NCI-H345 treated with DMSO at 0.1 percent for 48 hours (cell line): ENCODE results near the gene ADCY2.

Source experiments
- DNase-seq: peaks from one replicate; lab custom pipeline; 2025; ENCODE audit not compliant: unreplicated experiment; lab: John Stamatoyannopoulos, UW

The ADCY2 gene

DNA sequence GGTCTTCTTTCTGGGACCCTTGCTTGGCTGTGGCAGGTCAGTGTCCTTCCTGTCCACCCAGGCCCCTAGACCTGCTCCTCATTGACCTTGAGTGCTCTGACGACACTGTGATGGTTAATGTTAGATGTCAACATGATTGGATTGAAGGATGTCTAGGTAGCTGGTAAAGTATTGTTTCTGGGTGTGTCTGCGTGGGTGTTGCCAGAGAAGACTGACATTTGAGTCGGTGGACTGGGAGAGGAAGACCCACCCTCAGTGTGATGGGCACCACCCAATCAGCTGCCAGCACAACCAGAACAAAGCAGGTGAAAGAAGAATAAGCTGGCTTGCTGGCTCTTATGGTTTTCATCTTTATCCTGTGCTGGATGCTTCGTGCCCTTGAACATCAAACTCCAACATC, 380.5 kb downstream of the ADCY2 start:
- DNase-seq: no peak

DNA sequence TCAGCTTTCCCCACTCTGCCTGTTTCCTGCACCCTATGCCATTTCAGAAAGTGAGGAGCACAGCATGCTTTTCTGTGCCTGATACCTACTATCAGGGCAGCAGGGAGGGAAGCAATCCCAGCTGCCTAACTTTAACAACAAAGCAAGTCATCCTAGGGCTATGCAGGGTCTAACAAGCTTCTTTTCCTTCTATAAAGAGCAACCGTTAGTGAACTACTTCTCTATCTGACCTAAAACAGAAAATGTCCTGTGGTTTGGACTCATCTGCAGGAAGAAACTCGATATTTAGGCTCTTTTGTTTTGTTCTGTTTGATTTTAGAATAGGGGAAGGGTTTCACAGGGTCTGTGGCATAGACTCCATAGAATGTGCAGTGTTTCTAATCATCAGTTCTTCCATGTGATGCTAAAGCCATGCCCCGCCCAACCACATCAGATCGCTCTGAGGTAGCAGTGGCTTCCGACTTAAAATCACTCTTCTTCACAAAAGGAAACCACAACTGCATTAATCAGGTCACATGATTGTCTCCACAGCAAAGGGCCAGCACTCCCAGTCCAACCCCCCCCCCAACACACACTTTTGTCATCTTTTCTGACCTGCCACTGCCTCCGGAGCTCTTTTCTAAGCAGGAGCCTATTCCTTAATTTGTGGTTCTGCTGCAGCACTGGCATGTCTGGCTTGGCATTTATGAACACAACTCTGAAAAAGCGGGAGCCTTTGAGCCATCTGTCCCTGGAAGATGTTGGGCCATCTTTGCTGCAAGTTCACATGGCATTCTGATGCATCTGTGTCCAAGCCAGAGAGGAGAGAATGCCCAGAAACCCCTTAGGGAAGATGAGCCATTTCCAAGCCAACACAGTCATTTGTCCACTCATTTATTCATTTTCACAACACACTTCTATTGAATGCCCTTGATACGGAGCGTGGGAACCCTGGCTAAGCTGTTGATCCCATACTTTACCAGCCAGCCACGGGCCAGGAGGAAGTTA, 383.4 kb downstream of the ADCY2 start:
- no peak for DNase-seq

DNA sequence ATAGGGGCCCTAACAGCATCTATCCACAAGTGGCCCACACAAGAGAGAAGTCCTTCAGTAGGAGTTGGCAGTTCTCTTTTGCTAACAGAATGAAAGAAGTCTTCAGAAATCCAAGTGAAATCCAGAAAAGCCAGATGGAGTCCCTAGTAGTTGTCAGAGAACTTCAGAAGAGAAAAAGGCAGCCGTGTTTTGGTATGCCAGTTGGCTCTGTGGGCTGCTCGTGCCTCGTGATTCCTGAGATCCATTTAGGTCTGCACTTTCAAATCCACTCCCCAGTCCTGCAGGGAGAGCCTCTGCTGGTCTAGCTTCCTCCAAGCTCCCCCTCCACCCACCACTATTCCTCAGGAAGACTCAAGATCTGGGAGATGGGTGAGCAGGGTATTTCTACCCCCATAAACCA, 386.0 kb downstream of the ADCY2 start:
- DNase-seq: no peak

DNA sequence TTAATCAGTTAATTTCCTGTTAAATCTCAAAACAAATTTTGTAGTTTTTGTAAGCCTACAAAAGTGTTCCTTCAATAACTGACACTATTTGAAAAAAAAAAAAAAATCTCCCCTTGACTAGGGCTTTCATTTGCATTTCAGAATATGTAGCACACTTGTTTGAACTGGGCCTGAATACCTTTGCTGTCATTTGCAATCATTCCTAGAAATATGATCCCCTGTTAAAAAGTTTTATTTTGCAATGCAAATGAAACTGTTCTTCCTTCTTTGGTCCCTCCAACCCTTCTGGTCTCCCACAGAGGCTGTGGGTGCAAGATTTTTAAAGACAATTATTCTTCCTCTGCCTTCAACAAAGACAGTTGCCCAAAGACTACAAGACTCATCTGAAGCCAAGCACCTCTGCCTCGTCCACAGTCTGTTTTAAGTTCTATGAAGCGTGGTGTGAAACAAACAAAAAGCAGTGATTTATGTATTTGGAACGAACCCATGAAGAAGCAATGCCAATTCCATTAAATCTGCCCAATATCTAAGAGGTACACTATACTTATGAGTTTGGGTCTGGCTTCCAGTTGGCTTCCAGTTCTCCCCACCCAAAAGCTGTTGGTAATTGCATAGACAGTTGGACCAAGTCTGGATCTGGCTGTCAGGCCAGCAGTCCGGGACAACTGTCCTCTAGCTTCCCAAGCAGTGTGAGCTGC, 388.9 kb downstream of the ADCY2 start:
- no peak for DNase-seq

DNA sequence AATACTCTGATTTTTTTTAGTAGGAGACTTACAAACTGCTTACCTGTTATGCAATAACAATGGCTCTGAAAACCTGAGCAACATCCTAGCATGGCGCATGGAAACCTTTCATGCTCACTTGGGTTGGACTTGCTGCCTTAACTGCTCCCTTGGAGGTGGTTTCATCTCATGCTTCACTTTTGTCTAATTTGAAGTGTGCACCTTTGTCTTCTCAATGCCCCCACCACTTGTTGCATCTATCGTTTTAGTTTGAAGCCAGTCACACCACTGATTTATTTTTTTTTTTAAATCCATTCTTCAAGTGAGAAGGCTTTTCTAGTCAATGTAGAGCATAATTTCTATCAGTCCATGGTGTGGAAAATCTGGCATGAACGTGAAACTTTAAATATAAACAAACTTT, 391.8 kb downstream of the ADCY2 start:
- no peak for DNase-seq

DNA sequence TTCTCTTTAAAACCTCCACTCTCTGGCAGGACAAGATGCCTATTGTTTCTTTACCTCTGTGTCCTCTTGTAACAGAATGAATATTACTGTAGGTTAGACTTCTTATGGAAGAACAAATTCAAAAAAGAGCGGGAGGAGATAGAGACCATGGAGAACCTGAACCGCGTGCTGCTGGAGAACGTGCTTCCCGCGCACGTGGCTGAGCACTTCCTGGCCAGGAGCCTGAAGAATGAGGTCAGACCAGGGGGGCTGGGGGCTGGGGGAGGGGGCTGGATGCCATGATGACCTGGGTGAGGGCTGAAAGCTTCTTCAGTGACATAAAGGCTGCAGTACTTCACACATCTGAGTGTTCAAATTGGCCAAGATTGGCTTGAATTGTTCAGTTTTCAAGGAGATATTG, 393.6 kb downstream of the ADCY2 start:
- no peak for DNase-seq

DNA sequence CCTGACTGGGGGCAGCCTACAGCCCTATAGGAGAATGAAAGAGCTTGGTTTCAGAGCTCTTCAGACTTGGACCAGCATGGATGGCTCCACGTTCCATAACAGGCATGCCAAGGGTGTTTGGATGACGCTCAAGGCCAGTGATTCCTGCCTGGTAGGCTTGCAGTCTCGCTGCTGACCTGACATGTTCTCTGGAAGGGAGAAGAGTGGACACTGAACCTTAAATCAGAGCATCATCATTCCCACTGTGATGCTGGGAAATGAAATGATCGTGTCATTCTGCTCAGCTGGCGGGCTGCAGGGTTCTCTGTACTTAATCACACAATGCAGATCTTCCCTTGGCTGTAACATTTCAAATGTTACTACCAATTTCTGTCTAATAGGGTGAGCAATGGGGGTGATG, 398.0 kb downstream of the ADCY2 start:
- no peak for DNase-seq

DNA sequence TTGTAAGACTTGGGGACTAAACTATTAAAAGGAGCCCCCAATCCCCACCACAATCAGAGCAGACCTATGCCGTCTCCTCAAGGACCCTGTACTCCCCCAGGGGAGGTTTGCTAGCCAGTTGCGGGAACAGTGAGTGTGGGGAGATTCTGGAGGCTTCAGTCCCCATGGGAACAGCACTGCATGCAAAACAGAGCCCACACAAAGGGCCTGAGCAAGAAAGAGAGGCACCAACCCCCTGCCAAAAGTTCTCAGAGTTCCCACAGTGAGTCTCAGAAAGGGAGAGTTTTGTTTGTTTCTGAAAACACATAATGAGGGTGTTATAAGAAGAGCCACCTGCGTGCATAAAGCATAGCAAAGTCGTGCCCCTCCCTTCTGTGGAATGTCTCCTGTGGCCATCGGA, 398.4 kb downstream of the ADCY2 start:
- DNase-seq: no peak

DNA sequence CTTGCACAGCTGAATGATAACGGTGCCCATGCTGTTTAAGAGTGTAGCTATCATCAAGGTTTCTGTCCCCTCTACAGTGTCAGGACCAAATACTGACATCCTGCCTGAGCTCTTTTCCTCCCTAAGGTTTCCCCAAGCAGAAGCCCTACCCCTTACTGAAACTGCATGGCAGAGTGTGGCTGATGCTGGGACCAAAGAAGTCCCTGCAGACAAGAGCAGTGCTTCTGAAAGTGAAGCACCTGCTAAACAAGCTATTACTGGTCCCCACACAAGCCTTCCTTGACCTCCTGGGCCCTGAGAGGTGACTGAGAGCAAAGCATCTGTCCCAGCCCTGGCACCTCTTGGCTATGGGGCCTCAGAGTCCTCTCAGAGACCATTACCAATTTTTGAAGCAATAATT, 398.9 kb downstream of the ADCY2 start:
- no peak for DNase-seq

DNA sequence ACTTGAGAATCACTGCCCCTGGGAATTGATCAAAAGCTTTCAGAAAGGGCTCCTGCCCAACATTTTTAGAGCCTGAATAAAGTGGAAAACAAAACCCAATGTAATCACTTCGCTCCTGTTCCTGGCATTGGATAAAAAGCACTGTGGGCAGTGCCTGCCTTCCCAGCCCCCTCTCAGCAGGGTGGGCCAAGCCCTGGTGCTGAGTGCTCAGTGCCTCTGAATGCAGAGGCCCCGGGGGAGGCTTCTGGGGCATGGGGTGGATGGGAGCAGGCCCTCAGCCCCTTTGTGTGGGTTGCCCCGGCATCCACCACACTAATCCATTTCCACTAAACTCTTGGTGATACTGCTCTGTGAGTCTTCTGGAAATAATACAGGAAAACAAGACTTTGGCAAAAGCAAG, 399.4 kb downstream of the ADCY2 start:
- DNase-seq: no peak

DNA sequence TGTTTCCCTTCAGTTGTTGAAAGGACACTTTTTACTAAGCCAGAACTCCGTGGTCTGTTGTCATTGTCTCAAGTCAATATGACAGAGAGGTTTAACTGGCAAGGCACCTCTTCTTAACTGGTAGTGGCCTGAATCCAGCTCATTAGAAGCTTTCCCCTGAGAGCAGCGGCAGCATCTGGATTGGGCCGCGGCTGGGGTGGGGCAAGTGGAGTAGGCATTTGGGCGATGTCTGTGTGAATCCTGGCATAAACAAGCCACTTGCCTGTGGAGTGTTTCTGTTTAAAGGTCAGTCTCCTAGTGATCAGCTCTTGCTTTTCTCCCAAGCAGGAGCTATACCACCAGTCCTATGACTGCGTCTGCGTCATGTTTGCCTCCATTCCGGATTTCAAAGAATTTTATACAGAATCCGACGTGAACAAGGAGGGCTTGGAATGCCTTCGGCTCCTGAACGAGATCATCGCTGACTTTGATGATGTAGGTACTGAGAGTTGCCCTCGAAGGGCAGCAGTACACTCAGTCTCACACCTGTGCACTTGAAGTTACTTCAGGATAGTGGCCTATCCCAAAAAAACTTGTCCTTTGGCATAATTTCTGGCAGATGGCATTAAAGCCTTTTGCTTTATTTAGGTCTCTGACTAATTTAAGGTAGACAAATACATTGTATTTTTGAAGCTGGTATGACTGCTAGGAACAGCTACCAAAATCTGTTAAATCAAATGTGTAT, 406.1 kb downstream of the ADCY2 start:
- DNase-seq: no peak

DNA sequence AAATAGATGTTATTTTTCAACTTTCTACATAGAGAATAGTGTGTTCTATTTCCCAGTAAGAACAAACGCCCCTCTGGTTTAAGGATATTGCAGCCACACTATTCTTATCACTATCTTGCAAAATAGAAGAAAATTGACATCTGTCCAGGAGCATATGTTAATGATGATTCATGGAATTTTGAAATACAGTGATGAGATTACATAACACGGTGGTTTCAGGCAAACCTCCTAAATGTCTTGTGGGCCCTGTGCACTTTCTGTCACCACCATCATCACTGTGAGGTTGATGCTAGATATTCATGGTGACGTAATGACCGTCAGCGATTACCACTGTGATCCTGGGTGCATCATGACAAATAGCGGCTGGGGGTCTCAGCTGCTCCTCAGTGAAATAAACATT, 406.9 kb downstream of the ADCY2 start:
- no peak for DNase-seq

DNA sequence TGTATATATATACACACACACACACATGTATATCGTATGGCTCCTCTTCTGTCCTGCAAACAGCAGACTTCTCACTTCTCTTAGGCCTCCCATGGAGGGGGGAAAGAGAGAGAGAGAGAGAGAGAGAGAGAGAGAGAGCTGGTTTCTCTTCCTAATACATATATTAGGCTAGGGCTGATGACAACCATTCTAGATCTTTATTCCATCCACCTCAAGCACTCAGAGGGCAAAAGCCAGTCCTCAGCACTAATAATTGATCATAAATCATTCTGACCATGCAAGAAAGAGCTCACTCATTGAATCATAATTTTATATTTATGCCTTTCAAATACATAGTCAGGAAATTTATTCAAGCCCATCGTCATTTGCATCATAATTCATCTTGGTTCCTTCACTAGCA, 408.0 kb downstream of the ADCY2 start:
- DNase-seq: no peak

DNA sequence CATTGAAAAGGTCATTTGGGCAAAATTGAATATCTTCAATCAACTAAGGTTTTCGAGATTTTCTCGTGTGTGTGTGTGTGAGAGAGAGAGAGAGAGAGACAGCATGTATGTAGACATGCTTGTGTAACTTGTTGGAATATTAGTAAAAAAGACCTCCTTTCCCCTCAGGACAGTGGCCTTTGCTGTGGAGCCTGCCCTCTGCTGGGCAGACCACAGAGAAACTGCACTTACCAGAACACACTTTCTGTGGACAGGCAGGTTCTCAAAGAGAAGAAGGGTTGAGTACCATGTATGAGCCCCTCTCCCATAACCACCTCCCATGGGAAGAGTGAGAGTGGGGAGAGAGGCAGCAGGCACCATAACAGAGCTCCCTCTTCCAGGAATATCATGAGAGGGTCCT, 409.4 kb downstream of the ADCY2 start:
- no peak for DNase-seq

DNA sequence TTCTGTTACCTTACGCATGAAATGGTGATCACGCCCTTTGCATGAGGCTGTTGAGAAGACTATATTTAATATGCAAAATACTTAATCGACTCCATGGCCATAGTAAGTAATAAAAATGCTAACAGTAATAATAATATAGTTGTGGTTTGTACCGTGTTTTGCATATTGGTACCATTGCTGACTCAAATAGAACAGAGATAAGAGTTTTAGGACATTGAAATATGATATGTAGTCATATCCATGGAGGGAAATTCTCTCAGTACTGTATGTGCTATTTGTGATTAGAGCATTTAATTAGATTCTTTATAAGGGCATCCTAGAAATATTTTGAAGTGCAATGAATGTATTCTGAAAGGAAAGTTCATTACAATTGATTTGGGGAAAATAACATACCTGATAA, 413.1 kb downstream of the ADCY2 start:
- no peak for DNase-seq

DNA sequence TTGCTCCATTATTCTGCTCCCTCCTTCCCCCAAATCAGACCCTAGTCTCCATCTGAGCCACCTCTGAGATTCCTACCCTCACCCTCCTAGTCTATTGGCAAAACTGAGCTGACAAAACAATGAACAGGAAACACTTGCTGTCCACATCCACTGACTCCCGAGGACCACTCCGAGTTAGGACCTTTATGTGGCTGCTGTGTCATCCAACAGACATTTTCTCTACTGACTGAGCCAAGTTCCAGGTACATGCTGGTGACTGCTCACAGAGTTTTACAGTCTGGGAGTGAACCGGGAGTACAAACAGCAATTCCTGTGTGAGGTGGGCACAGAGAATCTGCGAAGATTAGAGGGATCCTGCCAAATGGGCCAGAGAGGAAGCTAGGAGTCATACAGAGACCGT, 415.8 kb downstream of the ADCY2 start:
- no peak for DNase-seq

DNA sequence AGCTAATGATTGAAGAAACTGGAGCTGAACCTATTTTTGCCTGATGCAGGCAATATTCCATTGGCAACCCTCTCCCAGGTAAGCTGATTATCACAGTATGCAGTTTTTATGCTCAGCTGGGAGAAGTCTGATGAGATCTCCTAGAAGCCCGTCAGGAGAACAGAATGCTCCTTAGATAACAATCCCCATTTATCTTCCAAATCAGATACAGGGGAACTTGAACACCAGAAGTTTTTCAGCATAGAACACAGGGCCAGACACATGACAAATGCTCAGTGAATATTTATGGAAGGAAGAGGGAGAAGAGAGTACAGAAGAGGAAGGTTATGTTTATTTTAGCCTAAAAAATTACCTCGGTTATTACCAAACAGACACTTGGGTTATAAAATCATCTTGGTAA, 417.1 kb downstream of the ADCY2 start:
- DNase-seq: no peak

DNA sequence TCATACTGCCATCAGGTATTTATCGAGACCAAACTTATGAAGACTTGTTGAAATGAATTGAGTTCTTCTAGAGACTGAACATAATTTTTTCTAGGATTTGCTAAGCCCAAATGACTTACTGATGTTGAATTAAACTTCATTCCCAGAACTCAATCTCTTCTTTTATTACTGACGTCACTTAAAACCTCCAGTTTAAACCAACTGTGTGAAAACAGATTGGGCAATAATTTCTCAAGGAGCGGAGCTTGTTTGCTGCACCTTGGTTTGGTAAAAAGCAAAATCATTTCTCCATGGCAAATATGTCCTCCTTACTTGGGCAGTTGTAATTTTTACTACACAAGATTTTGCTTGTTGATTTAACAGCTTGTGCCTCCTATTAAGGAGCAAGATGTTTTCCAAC, 417.6 kb downstream of the ADCY2 start:
- DNase-seq: no peak

DNA sequence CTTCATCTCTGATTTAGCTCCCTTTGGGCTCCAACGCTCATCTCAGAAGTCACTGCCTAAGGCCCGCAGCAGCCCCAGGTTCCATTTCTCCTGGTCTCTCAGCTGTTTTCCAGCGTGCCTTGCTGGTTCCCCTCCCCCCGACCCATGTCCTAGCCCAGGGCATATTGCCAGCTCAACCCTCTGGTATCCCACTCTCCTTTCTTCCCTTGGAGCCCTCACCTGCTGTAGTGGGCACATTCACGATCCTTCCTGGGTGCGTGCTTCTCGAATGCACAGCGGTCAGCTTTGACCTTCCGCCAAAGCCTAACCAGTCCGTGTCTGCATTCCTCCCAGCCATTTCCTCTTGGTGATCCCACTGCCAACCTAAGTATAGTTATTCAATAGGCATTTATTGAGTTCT, 418.9 kb downstream of the ADCY2 start:
- no peak for DNase-seq

DNA sequence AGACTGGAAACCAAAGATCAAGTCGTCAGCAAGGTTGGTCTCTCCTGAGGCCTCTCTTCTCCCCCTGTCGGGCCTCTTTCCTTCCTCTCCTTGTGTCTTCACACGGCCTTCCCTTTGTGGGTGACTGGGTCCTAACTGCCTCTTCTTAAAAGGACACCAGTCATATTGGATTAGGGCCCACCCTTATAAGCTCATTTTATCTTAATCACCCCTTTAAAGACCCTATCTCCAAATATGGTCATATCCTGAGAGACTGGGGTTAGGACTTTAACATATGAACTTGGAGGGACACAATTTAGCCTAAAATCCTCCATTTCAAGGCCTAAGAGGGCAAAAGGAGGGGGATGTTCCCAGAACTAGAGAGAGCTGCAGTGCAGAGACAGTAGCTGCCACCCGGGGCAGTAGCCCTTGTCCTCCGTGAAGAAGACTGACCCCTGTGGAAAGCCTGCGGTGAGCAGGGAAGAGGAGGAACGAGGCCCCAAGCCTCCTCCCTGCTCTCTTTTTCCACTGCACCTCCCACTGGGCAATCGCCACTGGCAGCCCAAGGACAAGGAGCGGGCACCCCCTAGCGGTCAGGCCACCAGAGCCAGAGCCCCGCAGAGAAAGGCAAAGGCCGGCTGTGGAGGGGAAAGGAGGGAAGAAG, 420.1 kb downstream of the ADCY2 start:
- DNase-seq: no peak

DNA sequence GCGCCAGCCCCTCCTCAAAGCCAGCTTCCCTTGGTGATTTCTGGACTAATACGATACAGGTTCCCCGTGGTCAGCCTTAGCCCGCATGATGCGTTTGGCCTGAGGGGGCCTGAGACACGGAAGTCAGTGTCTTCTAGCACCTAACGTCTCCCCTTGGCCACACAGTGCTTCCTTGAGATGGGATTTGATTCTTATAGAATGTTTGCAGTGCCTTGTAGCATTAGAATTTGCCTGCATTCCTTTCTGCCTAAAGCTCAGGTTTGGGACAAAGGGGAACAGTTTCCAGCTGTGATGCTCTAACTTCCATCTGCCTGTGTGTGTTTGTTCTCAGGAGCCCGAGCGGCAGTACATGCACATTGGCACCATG, 420.6 kb downstream of the ADCY2 start:
- DNase-seq: no peak
